Ectodermal cell (in vitro differentiated cells): ENCODE results near the gene CAMKK2.
"Not testable (repeated sequence)": the region's sequence is repeated elsewhere in the genome, so short reads cannot be mapped to it uniquely, and the experiment has no call there.

Experiments
- H3K27ac ChIP-seq: 2 replicates; pipeline ENCODE4 v1.7.0; 2013; ENCODE audit warnings: mild to moderate bottlenecking, low read depth, low read length; ENCODE audit not compliant: insufficient read depth, poor library complexity, severe bottlenecking
- H3K27me3 ChIP-seq: 2 replicates; pipeline ENCODE4 v1.7.0; 2013; ENCODE audit warnings: mild to moderate bottlenecking, low read length; ENCODE audit not compliant: insufficient read depth, control insufficient read depth, poor library complexity, severe bottlenecking
- H3K36me3 ChIP-seq: one replicate; pipeline ENCODE4 v1.7.0; 2013; ENCODE audit warnings: low read length; ENCODE audit not compliant: control insufficient read depth, insufficient read depth
- H3K4me1 ChIP-seq: one replicate; pipeline ENCODE4 v1.7.0; 2013; ENCODE audit warnings: low read length; ENCODE audit not compliant: control insufficient read depth, insufficient read depth
- H3K4me3 ChIP-seq: 2 replicates; pipeline ENCODE4 v1.7.0; 2013; ENCODE audit warnings: low read depth, low read length, control low read depth; ENCODE audit not compliant: insufficient read depth
- H3K9me3 ChIP-seq: 2 replicates; pipeline ENCODE4 v1.7.0; 2013; ENCODE audit warnings: mild to moderate bottlenecking, low read length, moderate library complexity; ENCODE audit not compliant: control insufficient read depth
- WGBS, 2 experiments: methylation state at CpG; one replicate each; pipeline ENCODE4 v1.1.7; 2013; ENCODE audit warnings: missing lambda C conversion rate in 2 of 2; 5-methylcytosine and 5-hydroxymethylcytosine counted together

The CAMKK2 gene

DNA sequence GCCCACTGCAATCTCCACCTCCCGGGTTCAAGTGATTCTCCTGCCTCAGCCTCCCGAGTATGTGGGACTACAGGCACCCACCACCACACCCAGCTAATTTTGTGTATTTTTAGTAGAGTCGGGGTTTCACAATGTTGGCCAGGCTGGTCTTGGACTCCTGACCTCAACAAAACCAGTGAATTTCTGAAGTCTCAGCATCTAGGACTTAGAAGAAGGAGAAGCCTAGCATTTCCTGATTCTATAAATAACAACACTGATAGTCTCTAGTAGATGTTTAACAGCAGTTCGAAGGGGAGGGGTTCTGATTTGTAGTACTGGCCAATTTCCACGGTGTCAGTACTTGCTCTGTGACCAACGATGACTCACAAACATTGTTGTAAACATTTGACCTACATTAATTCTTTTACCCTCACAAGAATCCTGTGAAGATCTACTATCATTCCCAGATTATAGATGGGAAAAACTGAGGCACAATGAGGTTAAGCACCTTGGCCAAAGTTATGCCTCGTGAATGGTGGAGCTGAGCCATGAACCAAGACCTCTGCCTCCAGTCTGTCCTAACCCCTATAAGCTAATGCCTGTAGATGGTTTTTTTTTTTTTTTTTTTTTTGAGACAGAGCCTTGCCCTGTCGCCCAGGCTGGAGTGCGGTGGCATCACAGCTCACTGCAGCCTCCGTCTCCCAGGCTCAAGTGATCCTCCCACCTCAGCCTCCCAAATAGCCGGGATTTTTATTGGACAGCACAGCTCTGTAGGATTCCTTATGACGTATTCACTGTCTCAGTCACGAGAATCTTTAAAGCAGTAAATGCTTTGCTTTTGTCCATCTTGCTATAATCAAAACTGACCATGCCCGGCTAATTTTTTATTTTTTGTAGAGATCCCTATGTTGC is 81.4 kb downstream of the CAMKK2 start:
- no peaks in the 10 kb centered on the region for H3K9me3 ChIP-seq
- no peak overlapping the region for H3K27ac ChIP-seq
- H3K36me3 ChIP-seq: no peaks in the 10 kb centered on the region
- no peaks in the 10 kb centered on the region for H3K27me3 ChIP-seq
- H3K4me1 ChIP-seq: peaks cover 7% of the 10 kb centered on the region
- 91 to 94% methylated on average over 14 of the region's 14 CpGs for WGBS, 2 experiments
- H3K4me3 ChIP-seq: no peak overlapping the region

DNA sequence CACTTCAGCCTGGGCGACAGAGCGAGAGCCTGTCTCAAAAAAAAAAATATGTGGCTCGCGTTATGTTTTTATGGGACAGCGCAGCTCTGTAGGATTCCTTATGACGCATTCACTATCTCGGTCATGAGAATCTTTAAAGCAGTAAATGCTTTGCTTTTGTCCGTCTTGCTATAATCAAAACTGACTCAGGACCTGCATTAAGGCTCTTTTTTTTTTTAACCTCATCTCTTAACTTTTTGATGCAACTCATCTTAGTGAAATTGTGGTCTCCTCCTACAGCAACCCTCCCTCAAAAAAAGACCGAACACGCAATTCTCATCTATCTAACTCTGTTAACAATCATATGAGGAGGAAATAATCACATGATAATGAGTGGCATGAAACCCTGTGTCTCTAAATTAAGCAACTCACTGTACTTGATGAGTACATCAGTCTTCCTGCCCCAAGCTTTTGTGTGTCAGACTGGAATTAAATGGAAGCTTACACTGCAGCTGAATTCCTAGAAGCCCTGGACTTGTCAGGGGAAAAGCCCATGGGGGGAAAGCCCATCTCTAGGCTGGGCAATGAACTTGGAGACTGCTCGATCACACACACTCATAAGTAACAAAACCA is 82.2 kb downstream of the CAMKK2 start:
- Histone ChIP-seq H3K4me1 (peaks cover 7% of the 10 kb centered on the region), H3K36me3 (no peaks in the 10 kb centered on the region), H3K9me3 (no peaks in the 10 kb centered on the region), H3K4me3 (no peak overlapping the region), H3K27ac (no peak overlapping the region), H3K27me3 (peaks cover 4% of the 10 kb centered on the region)
- WGBS, 2 experiments: 92 to 97% methylated on average over 9 to 11 of the region's 11 CpGs

DNA sequence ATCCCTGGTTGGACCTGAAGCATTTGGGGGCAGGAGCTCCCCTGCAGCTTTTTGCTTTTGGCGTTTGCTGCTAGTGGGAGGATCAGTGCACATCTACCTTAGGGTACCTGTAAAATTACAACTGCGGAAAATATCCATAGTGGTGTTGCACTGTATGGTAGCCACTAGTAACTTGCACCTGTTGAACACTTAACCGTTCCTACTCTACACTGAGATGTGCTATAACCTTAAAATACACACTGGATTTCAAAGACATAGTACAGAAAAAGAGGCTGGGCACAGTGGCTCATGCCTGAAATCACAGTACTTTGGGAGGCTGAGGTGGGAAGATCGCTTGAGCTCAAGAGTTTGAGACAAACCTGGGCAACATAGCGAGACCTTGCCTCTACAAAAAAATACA is 83.6 kb downstream of the CAMKK2 start:
- no peaks in the 10 kb centered on the region for H3K36me3 ChIP-seq
- H3K9me3 ChIP-seq: no peaks in the 10 kb centered on the region
- no peak overlapping the region for H3K4me3 ChIP-seq
- peaks cover 7% of the 10 kb centered on the region for H3K4me1 ChIP-seq
- peaks cover 9% of the 10 kb centered on the region for H3K27me3 ChIP-seq
- H3K27ac ChIP-seq: no peak overlapping the region
- 92% methylated on average over 5 of the region's 5 CpGs for WGBS, 2 experiments

DNA sequence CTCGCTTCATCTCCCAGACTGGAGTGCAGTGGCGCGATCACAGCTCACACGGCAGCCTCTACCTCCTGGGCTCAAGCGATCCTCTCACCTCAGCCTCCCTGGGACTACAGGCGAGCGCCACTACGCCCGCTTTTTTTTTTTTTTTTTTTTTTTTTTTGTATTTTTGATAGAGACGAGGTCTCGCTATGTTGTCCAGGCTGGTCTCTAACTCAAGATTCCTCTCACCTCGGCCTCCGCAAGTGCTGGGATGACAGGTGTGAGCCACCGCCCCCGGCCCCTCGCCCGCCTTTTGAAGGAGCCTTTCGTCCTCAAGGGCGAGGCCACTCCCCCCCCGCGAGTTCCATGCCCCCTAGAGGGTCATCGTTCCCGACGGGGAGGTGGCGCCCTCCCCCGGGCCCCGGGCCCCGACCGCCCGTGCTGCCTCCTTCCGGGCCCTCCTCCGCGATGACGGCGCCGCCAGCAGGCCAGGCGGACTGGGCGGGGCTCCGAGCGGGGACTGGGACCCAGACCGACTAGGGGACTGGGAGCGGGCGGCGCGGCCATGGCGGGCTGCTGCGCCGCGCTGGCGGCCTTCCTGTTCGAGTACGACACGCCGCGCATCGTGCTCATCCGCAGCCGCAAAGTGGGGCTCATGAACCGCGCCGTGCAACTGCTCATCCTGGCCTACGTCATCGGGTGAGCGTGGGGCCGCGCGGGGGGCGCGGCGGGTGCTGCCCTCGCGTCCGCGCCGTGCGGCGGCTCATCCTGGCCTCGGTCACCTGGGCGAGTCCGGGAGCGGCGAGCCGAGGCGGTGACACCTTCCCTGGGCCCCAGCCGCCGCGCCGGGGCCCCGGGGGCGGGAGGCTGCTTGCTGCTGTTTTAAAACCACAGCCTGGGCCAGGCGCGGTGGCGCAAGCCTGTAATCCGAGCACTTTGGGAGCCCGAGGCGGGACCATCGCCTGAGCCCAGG is 86.6 kb downstream of the CAMKK2 start, which contains the start of gene P2RX4:
P2RX4 (plus strand) TSS at position 506 of the 949 bp plus-strand sequence; CDS start at position 542, 36 bp downstream.
- 9 to 10% methylated on average over 96 to 97 of the region's 97 CpGs for WGBS, 2 experiments
- Histone ChIP-seq H3K4me1 (peaks cover 7% of the 10 kb centered on the region), H3K27ac (peak within 1 kb of the TSS; percentile 60), H3K36me3 (no peaks in the 10 kb centered on the region), H3K27me3 (peaks cover 9% of the 10 kb centered on the region), H3K9me3 (no peaks in the 10 kb centered on the region), H3K4me3 (peak within 1 kb of the TSS; percentile 82)

DNA sequence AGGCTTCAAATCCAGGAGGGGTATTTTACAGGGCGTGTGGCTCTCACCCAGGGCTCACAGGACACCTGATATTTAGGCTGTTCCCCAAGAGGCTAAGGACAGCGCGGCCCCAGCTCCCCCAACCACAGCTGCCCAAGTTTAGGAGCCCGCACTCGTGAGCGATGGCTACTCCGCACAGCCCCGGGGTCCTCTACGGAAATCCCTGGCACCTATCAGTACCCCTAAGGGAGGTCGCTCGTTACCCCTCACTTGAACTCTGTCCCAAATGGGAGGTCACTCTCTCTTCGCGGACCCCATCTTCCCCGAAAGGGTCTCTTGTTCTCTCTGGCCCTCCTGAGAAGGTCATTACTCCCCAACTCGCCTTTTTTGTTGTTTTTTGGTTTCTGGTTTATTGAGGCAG is 87.3 kb downstream of the CAMKK2 start:
- Histone ChIP-seq H3K4me3 (no peak overlapping the region), H3K9me3 (no peaks in the 10 kb centered on the region), H3K36me3 (no peaks in the 10 kb centered on the region), H3K27ac (no peak overlapping the region), H3K27me3 (peaks cover 9% of the 10 kb centered on the region), H3K4me1 (peaks cover 7% of the 10 kb centered on the region)
- WGBS, 2 experiments: 91 to 93% methylated on average over 15 of the region's 15 CpGs

DNA sequence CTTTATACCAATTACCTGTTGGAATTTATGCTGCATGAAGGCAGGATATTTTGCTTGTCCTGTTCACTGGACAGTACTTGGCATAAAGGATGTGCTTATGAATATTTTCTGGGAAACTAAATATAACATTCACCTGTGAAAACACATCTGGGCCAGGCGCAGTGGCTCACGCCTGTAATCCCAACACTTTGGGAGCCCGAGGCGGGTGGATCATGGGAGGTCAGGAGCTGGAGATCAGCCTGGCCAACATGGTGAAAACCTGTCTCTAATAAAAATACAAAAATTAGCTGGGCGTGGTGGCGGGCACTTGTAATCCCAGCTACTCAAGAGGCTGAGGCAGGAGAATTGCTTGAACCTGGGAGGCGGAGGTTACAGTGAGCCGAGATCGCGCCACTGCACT is 87.9 kb downstream of the CAMKK2 start:
- not testable (repeated sequence) for H3K27me3 ChIP-seq, H3K27ac ChIP-seq, H3K4me1 ChIP-seq, H3K9me3 ChIP-seq, H3K36me3 ChIP-seq, H3K4me3 ChIP-seq
- WGBS, 2 experiments: 94 to 95% methylated on average over 10 of the region's 10 CpGs

DNA sequence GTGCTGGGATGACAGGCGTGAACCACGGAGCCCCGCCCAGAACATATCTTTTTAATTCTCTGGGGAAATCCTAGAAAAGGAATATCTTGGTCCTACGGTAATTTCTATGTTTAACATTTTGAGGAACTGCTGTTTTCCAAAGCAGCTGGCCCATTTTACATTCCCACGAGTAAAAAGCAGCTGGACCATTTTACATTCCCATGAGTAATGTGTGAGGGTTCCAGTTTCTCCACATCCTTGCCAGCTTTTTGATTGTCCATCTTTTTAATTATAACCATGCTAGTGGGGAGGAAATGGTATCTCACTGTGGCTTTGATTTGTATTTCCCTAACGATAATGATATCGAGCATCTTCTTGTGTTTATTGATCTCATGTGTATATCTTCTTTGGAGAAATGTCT is 91.0 kb downstream of the CAMKK2 start:
- Histone ChIP-seq H3K36me3 (no peaks in the 10 kb centered on the region), H3K4me1 (no peaks in the 10 kb centered on the region), H3K27ac (no peak overlapping the region), H3K4me3 (no peak overlapping the region), H3K27me3 (peaks cover 9% of the 10 kb centered on the region), H3K9me3 (no peaks in the 10 kb centered on the region)
- 94% methylated on average over 7 of the region's 7 CpGs for WGBS, 2 experiments

DNA sequence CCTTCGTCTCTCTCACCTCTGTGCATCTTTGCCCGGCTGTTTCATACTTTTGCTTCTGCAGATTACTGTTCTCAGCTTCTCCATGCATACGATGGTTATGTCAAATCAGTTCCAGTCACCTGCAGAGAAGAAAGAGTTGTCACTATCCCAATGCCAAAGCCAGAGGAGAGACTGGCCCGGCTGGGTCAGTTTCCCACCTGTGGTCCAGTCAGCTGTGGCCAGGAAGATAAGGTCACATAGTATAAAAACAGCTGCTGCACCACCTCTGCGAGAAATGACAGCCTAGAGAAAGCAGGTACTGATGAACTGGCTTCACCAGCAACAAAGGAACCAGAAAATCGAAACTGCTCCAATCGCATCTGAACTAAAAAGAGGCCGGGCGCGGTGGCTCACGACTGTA is 93.0 kb downstream of the CAMKK2 start:
- no peak overlapping the region for H3K4me3 ChIP-seq
- H3K27ac ChIP-seq: no peak overlapping the region
- H3K36me3 ChIP-seq: no peaks in the 10 kb centered on the region
- WGBS, 2 experiments: 82 to 85% methylated on average over 11 of the region's 11 CpGs
- no peaks in the 10 kb centered on the region for H3K27me3 ChIP-seq
- H3K4me1 ChIP-seq: no peaks in the 10 kb centered on the region
- H3K9me3 ChIP-seq: no peaks in the 10 kb centered on the region

DNA sequence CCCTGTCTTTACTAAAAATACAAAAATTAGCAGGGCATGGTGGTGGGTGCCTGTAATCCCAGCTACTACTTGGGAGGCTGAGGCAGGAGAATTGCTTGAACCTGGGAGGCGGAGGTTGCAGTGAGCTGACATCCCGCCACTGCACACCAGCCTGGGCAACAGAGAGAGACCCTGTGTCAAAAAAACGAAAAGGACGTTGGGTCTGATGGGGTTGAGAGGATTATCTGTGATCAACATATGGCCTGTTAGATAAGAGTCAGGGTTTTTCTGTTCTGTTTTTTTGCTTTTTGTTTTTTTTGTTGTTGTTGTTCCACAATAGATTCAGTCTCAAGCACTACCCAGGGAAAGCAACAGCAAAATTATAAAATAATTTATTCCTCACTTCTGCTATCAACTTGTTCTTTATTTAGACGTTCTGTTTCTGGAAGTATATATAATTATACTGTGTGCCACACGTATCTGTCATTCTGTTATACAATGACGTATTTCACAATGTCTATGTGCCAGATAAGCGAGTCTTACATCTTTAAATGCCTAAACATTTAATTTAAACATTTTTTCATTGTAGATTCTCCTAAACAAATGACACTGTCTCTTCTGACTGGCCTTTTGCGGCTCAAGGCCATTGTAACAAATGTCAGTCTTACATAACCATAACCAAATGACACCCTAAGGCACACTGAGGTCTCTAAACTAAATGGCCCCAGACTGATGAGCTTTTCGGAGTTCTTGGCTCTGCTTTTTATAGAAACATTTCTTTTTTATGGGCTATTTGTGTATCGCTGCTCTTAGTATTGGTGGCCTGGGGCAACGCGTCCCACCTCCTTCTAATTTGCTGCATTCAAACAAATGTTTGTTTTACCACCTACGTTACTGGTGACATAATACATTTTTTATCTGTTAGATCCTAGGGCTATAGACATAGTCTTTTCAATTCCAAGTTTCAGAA is 93.8 kb downstream of the CAMKK2 start:
- Histone ChIP-seq H3K4me3 (no peak overlapping the region), H3K36me3 (no peaks in the 10 kb centered on the region), H3K9me3 (no peaks in the 10 kb centered on the region), H3K27ac (no peak overlapping the region), H3K4me1 (no peaks in the 10 kb centered on the region), H3K27me3 (no peaks in the 10 kb centered on the region)
- WGBS, 2 experiments: 89 to 92% methylated on average over 13 to 14 of the region's 14 CpGs
